GM12891 (cell line): ENCODE data around the gene RHOBTB3.

Source experiments
- DNase-seq: peaks from one replicate; pipeline ENCODE4 v3.0.0; 2011; ENCODE audit warnings: low spot score; ENCODE audit not compliant: insufficient read length
- FAIRE-seq: peaks from 2 replicates; lab custom pipeline; 2011; peaks lifted over from hg19 to GRCh38; lab: Jason Lieb, UNC
- PAX5 ChIP-seq: IDR thresholded peaks from 2 replicates; pipeline ENCODE4 v1.6.1; 2011; ENCODE audit warnings: low read length, moderate library complexity, mild to moderate bottlenecking; ENCODE audit not compliant: insufficient read depth, severe bottlenecking
- POLR2A ChIP-seq: IDR thresholded peaks from 2 replicates; pipeline ENCODE4 v1.6.1; 2011; ENCODE audit warnings: low read depth, low read length, control low read depth
- POLR2AphosphoS5 ChIP-seq: IDR thresholded peaks from 2 replicates; pipeline ENCODE4 v1.6.1; 2011; ENCODE audit warnings: low read depth, low read length, control low read depth
- POU2F2 ChIP-seq: IDR thresholded peaks from 2 replicates; pipeline ENCODE4 v1.6.1; 2011; ENCODE audit warnings: low read depth, mild to moderate bottlenecking, control low read depth, low read length, moderate library complexity
- SPI1 ChIP-seq: IDR thresholded peaks from 2 replicates; pipeline ENCODE4 v1.6.1; 2011; ENCODE audit warnings: low read depth, low read length, control low read depth
- TAF1 ChIP-seq: IDR thresholded peaks from 2 replicates; pipeline ENCODE4 v1.6.1; 2011; ENCODE audit warnings: low read depth, low read length, control low read depth

The RHOBTB3 gene

DNA sequence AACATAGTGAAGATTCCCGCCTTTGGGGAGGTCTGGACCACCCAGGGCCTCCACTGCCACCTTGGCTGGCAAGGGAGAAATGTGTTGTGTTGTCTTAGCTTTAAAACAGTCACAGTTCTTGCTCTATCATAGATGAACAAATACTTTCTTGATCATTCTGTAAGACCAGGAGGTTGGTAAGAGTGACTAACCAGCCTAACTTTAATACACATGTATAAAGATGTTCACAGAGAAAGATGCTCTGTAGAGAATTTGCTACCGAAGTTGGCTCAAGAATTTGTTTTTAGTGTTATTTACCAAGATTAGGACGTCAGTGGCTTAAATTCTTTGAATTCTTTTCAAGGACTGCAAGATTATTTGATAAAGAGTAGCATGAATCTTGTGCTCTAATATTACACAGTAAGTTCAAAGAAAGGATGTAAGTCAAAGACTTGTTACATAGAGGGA, 63.0 kb downstream of the RHOBTB3 start:
- FAIRE-seq = no peak
- TF ChIP-seq PAX5 = no peak
- TF ChIP-seq SPI1 = no peak
- TF ChIP-seq POLR2AphosphoS5 = no peak
- no peak for TF ChIP-seq TAF1
- TF ChIP-seq POLR2A = no peak
- TF ChIP-seq POU2F2 = no peak
- no peak for DNase-seq

GRCh38 chr5:95797301-95797700, 66.2 kb downstream of the RHOBTB3 start:
- FAIRE-seq (no peak), DNase-seq (no peak)
- TF ChIP-seq POLR2A (no peak), POU2F2 (no peak), SPI1 (no peak)

DNA sequence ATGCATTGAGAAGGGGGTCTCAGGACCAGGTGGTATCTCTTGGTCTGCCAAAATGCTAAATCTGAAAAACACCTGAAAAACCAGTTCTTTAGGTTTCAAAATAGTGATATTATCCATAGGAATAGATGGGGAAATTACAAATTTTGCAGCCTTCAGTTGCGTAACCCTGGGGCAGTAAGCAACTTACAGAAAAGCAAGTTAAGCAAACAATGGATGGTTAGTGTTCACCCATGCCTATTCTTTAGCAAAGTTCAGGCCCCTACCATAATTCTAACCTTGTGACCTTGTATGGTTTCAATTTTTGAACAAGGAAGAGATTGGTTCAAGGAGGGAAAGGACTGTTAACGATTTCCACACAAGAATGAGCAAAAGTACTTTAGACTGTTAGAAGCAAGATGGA, 66.9 kb downstream of the RHOBTB3 start:
- FAIRE-seq (no peak), DNase-seq (no peak)
- TF ChIP-seq TAF1 (no peak), POLR2A (no peak), POLR2AphosphoS5 (no peak), PAX5 (no peak), POU2F2 (no peak), SPI1 (no peak)

DNA sequence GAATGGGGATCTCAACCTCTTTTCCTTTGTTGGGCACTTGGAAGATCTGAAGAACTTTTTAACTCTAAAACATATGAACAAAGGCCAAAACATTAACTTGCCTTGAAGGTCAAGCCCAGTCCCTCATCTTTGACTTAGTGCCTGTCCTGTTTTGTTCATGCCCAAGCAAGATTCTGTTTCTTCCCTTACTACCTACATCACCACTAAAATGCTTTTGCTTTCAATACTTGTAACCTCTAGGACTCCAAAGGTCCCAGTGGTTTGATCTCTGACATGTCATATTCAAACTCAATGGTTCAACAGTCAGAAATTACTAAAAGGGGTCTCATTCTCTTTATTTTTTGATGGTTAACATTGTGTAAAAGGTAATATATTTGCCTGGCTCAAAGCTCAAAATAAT, 67.4 kb downstream of the RHOBTB3 start:
- DNase-seq (no peak), FAIRE-seq (no peak)
- no peak for TF ChIP-seq SPI1
- TF ChIP-seq POU2F2 = no peak

DNA sequence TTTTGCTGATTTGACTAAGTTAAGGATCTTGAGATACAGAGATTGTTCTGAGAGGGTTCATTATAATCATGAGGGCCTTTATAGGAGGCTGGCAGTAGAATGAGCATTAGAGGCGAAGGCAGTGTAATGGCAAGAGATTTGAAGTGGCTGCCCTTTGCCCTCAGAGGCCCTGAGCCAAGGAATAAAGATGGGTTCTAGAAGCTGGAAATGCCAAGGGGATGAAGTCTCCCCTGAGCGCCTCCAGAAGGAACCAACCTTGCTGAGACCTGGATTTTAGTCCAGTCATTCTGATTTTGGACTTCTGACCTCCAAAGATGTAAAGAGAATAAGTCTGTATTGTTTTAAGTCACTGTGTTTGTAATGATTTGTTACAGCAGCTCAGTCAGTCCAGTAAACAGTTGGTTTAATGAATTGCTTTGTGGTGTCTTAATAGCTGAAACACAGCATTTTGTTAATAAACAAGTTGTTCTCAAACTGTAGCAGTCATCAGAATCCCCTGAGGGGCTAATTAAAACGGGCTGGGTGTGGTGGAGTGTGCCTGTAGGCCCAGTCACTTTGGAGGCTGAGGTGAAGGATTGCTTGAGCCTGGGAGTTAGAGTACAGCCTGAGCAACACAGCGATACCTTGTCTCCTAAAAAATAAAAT, 68.2 kb downstream of the RHOBTB3 start:
- no peak for DNase-seq
- no peak for FAIRE-seq

GRCh38 chr5:95800553-95800952, 69.4 kb downstream of the RHOBTB3 start:
- no peak for TF ChIP-seq SPI1
- no peak for TF ChIP-seq PAX5
- TF ChIP-seq TAF1 = no peak
- TF ChIP-seq POLR2AphosphoS5 = no peak
- TF ChIP-seq POU2F2 = no peak
- TF ChIP-seq POLR2A = no peak
- no peak for FAIRE-seq
- no peak for DNase-seq

More for the DNA sequence above, 68.2 kb downstream of the RHOBTB3 start:
- TF ChIP-seq PAX5 = no peak

- FAIRE-seq = no peak
- no peak for TF ChIP-seq TAF1
- TF ChIP-seq PAX5 = no peak
- no peak for TF ChIP-seq POLR2A
- no peak for TF ChIP-seq POLR2AphosphoS5
- no peak for DNase-seq
Observed at GRCh38 chr5:95801532-95801931, 70.4 kb downstream of the RHOBTB3 start.

DNA sequence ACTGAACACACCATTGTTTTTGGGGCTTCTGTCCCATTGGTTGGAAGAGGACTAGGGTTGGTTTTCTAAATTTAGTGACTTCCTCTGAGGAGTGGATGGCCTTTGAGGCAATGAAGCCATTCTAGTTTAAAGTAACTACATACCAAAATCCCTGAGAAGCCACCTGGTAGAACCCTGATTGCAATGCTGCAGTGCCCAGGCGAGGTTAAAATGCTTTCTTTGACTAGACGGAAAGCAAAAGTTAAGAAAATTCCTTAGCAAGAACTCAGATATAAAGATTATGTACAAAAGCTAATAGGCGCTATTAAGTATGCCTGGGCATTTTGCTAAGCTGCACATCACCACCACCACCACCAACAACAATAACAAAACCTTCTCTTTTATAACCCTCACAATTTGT, 70.8 kb downstream of the RHOBTB3 start:
- no peak for FAIRE-seq
- no peak for TF ChIP-seq SPI1
- no peak for TF ChIP-seq PAX5
- TF ChIP-seq TAF1 = no peak
- no peak for TF ChIP-seq POLR2A
- no peak for TF ChIP-seq POU2F2
- no peak for TF ChIP-seq POLR2AphosphoS5
- no peak for DNase-seq

DNA sequence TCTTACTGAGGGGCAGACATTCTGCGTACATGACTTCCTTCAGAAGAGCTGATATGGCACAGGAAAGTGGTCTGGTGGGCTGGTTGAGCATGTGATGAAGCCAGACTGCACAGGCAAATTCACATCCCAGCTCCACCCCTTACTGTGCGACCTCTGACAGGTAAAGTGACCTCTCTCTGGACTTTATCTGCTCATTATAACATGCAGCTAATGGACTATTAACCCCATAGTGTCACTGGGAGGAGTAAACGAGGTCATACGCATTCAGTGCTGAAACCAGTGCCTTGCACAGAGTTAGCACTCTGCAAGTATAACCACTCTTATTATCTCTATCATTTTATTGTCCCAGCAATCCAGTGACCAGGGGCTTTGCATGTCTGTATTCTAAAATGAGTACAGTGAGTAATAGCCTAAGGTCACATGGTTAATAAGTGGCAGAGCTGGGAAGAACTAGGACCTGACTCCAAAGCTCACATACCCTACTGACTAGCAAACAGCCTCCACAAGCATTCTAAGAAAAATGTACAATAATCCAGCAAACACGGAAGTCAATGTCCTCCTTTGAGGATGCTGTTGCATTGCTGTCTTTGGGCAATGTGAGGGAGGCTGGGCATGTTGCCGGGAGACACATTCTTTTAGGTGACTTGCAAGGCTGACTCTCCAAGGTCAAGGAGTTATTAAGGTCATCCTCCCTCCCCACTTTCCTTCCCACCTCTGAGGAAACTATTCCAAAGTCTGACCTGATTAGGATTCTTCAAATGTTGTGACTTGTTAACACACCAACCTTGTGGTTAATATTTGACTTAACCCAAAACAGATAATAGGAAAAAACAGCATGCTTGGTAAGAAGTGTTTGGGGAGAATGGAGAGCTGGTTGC, 72.4 kb downstream of the RHOBTB3 start:
- no peak for FAIRE-seq
- TF ChIP-seq POU2F2 (no peak), POLR2A (no peak), TAF1 (no peak), POLR2AphosphoS5 (no peak), PAX5 (no peak), SPI1 (no peak)
- DNase-seq = no peak
